ENCODE results near the gene ANKRD13B. TPM values are rescaled to one million over a fixed set of nuclear protein-coding genes. Genes with fewer than 3 reads are reported as not detected.

The ANKRD13B gene
- total RNA-seq, 1 experiment from 2014 or later, result 45.5 TPM

DNA sequence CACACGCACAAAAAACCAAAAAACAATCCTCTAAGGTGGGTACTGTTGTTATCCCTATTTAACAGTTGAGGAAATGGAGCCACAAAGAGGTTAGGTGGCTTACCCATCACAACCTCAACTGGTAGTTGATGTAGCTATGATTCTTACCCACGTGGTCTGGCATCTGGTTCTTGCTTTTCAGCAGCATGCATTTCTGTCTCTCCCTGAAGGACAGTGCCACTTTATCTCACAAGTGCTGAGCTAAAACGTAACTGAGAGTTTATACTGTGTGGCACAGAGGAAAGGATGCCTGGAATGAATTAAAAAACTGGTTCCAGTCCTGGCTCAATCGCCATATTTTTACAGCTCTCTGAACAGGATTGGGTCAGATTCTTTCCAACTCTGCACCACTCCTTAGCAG, 31.7 kb downstream of the ANKRD13B start:
- Mint-ChIP-seq H3K27ac (no peak overlapping the region), H3K4me1 (peaks cover 43% of the 10 kb centered on the region), H3K27me3 (ENCODE audit: low read depth) (peaks cover 52% of the 10 kb centered on the region), H3K9me3 (no peaks in the 10 kb centered on the region), H3K36me3 (no peaks in the 10 kb centered on the region), H3K4me3 (no peak overlapping the region)
- DNase-seq (ENCODE audit: low spot score), result no peak
- TF ChIP-seq CTCF (IDR thresholded peaks at IDR 0.05), result no peak
- TF ChIP-seq, protein P1, sequence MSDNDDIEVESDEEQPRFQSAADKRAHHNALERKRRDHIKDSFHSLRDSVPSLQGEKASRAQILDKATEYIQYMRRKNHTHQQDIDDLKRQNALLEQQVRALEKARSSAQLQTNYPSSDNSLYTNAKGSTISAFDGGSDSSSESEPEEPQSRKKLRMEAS (CRISPR knock-in tag; IDR thresholded peaks at IDR 0.05), result no peak
- no peak for TF ChIP-seq GTF2I (CRISPR knock-in tag; conservative IDR thresholded peaks at IDR 0.05)
- no peak for TF ChIP-seq CREM (CRISPR knock-in tag; IDR thresholded peaks at IDR 0.05)
- TF ChIP-seq FOXP1 (CRISPR knock-in tag; IDR thresholded peaks at IDR 0.05; ENCODE audit: borderline replicate concordance), result no peak
- TF ChIP-seq NFATC4 (CRISPR knock-in tag; IDR thresholded peaks at IDR 0.05), result no peak
- TF ChIP-seq, protein P2, sequence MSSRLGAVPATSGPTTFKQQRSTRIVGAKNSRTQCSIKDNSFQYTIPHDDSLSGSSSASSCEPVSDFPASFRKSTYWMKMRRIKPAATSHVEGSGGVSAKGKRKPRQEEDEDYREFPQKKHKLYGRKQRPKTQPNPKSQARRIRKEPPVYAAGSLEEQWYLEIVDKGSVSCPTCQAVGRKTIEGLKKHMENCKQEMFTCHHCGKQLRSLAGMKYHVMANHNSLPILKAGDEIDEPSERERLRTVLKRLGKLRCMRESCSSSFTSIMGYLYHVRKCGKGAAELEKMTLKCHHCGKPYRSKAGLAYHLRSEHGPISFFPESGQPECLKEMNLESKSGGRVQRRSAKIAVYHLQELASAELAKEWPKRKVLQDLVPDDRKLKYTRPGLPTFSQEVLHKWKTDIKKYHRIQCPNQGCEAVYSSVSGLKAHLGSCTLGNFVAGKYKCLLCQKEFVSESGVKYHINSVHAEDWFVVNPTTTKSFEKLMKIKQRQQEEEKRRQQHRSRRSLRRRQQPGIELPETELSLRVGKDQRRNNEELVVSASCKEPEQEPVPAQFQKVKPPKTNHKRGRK (CRISPR knock-in tag; IDR thresholded peaks at IDR 0.05; ENCODE audit: borderline replicate concordance), result no peak
- TF ChIP-seq TEAD1 (CRISPR knock-in tag; IDR thresholded peaks at IDR 0.05), result no peak
- TF ChIP-seq E2F5 (CRISPR knock-in tag; IDR thresholded peaks at IDR 0.05), result no peak
- no peak for TF ChIP-seq CREB1 (CRISPR knock-in tag; IDR thresholded peaks at IDR 0.05)
- TF ChIP-seq NR3C1 (CRISPR knock-in tag; conservative IDR thresholded peaks at IDR 0.05; ENCODE audit: low read depth), result no peak
- no peak for TF ChIP-seq TEAD4 (CRISPR knock-in tag; IDR thresholded peaks at IDR 0.05)
- TF ChIP-seq SP1 (CRISPR knock-in tag; conservative IDR thresholded peaks at IDR 0.05), result no peak
- TF ChIP-seq ZNF317 (CRISPR knock-in tag; IDR thresholded peaks at IDR 0.05; ENCODE audit: borderline replicate concordance, low read depth), result no peak
- TF ChIP-seq TP53 (CRISPR knock-in tag; IDR thresholded peaks at IDR 0.05), result no peak
- TF ChIP-seq ZNF396 (CRISPR knock-in tag; IDR thresholded peaks at IDR 0.05; ENCODE audit: borderline replicate concordance), result no peak
- TF ChIP-seq, protein P3, sequence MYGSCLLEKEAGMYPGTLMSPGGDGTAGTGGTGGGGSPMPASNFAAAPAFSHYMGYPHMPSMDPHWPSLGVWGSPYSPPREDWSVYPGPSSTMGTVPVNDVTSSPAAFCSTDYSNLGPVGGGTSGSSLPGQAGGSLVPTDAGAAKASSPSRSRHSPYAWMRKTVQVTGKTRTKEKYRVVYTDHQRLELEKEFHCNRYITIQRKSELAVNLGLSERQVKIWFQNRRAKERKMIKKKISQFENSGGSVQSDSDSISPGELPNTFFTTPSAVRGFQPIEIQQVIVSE (CRISPR knock-in tag; IDR thresholded peaks at IDR 0.05; ENCODE audit: borderline replicate concordance), result no peak
- POLR2A ChIA-PET, result no interaction called here
- CTCF ChIA-PET, result interaction anchor here (0.8 to 3.8 kb wide), 15 partner anchors 8 to 469 kb away, joined by 3 to 44 read pairs (median 4); partner anchors contain the start of gene ANKRD13B
- ATAC-seq, result no peak

DNA sequence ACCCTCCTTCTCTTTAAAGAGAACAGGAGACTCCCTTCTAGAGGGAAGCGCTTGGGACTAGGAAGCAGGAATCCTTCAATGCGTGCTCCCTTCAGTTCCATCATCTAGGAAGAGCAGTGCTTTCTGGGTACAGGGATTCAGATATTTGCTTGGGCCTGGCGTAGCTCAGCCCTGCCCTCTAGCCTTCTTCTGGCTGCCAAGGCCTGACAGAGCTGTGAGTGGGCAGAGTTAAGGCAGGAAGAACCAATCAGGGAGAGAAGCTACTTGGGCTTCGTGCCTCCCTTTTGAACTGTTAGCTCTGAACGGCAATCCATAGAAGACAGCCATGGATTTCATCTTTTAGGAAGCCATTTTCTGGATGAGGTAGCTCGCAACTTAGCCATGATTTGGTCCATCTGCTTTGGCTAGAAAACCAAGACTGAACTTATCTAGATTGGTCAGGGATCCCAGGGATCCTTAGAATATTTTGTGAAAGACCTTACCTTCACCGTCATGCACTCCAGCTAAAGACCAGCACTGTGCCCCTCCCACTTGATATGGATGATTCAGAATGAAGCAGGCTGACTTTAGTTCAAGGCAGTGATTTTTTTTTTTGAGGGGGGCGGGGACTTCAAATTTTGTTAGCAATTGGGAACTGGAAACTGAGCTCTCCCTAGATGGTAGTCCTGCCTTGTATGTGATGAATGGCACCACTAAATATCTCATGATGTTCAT, 32.3 kb downstream of the ANKRD13B start:
- no peak overlapping the region for H3K27ac Mint-ChIP-seq
- TF ChIP-seq, protein P1 (CRISPR knock-in tag; IDR thresholded peaks at IDR 0.05), result 0 out of 2 replicates have a peak, but pooled peaks have one; percentile 35
- no peak for TF ChIP-seq ZNF219 (CRISPR knock-in tag; IDR thresholded peaks at IDR 0.05; ENCODE audit: borderline replicate concordance)
- peak; percentile 51; the same call in 1 of the 2 replicates for TF ChIP-seq NFYB (CRISPR knock-in tag; conservative IDR thresholded peaks at IDR 0.05; ENCODE audit: low read depth)
- TF ChIP-seq ATF2 (CRISPR knock-in tag; IDR thresholded peaks at IDR 0.05; ENCODE audit: borderline replicate concordance, low read depth), result no peak
- H3K36me3 Mint-ChIP-seq, result no peaks in the 10 kb centered on the region
- H3K27me3 Mint-ChIP-seq (ENCODE audit: low read depth), result peaks cover 46% of the 10 kb centered on the region
- no peak overlapping the region for H3K4me3 Mint-ChIP-seq
- no peaks in the 10 kb centered on the region for H3K9me3 Mint-ChIP-seq
- ChIA-PET POLR2A (interaction anchor here (0.6 kb wide), 1 partner anchor 156 kb away, joined by 11 read pairs; no protein-coding TSS in a partner anchor), CTCF (interaction anchor here (0.7 to 3.8 kb wide), 16 partner anchors 9 to 305 kb away, joined by 3 to 44 read pairs (median 4); partner anchors contain the start of gene ANKRD13B)
- ATAC-seq, result peak; percentile 70
- H3K4me1 Mint-ChIP-seq, result peaks cover 37% of the 10 kb centered on the region
- no peak for DNase-seq (ENCODE audit: low spot score)

Data from WTC11 (cell line).